Measurements from ENCODE around the gene ERBB4. TPM values are rescaled to one million over a fixed set of nuclear protein-coding genes. Genes with fewer than 3 reads are reported as not detected.

ERBB4 gene
- total RNA-seq, 5 donors from 2014 or later (not counting 1 experiment from before 2014, with no cell fraction given), result 0.03 to 0.06 TPM; not detected in 3

GRCh38 chr2:212517693-212518092 is 20.9 kb downstream of the ERBB4 start:
- H3K27ac ChIP-seq (ENCODE audit: low read length), result no peak overlapping the region
- Mint-ChIP-seq H3K36me3 (no peaks in the 10 kb centered on the region), H3K4me3 (no peak overlapping the region), H3K27me3 (no peaks in the 10 kb centered on the region), H3K4me1 (no peaks in the 10 kb centered on the region), H3K9me3 (no peaks in the 10 kb centered on the region), H3K27ac (no peak overlapping the region)
- no peak for DNase-seq
- H3K4me1 ChIP-seq (ENCODE audit: control insufficient read depth in 1 of 2, extremely low read depth in 1 of 2, insufficient read depth in 2 of 2, low read length in 2 of 2), result no peaks in the 10 kb centered on the region
- CTCF ChIA-PET, result no interaction called here
- no peaks in the 10 kb centered on the region for H3K9me3 ChIP-seq
- no peak for ATAC-seq (replicated peaks in 1 of 4)
- no peaks in the 10 kb centered on the region for H3K27me3 ChIP-seq (replicated peaks in 1 of 2; ENCODE audit: control insufficient read depth in 2 of 2, extremely low read depth in 1 of 2, insufficient read depth in 2 of 2, low read length in 1 of 2)
- H3K36me3 ChIP-seq (ENCODE audit: control insufficient read depth in 2 of 2, extremely low read depth in 1 of 2, insufficient read depth in 1 of 2, low read length in 1 of 2), result no peaks in the 10 kb centered on the region
- POLR2A ChIA-PET, result no interaction called here
- no peak overlapping the region for H3K4me3 ChIP-seq (ENCODE audit: control insufficient read depth in 1 of 2, extremely low read depth in 1 of 2, low read length in 1 of 2)
- no CpG with 5 or more reads among the region's 1 CpG for WGBS (ENCODE audit: insufficient coverage)

- CTCF ChIA-PET, result no interaction called here
Observed at GRCh38 chr2:212505586-212505985, 33.0 kb downstream of the ERBB4 start.

GRCh38 chr2:212495046-212495445 is 43.6 kb downstream of the ERBB4 start:
- peaks cover 0 to 4% (median 0%) of the 10 kb centered on the region in 3 donors for H3K9me3 Mint-ChIP-seq
- no peaks in the 10 kb centered on the region for H3K9me3 ChIP-seq
- DNase-seq (no peak), ATAC-seq (replicated peaks in 1 of 4) (no peak)
- no peaks in the 10 kb centered on the region for H3K4me1 ChIP-seq (ENCODE audit: control insufficient read depth in 1 of 2, extremely low read depth in 1 of 2, insufficient read depth in 2 of 2, low read length in 2 of 2)
- no peaks in the 10 kb centered on the region for H3K27me3 Mint-ChIP-seq
- POLR2A ChIA-PET, result no interaction called here
- WGBS (ENCODE audit: insufficient coverage), result no CpG with 5 or more reads among the region's 1 CpG
- no peak overlapping the region for H3K4me3 Mint-ChIP-seq
- H3K4me1 Mint-ChIP-seq, result no peaks in the 10 kb centered on the region
- CTCF ChIA-PET, result no interaction called here
- H3K36me3 ChIP-seq (ENCODE audit: control insufficient read depth in 2 of 2, extremely low read depth in 1 of 2, insufficient read depth in 1 of 2, low read length in 1 of 2), result no peaks in the 10 kb centered on the region
- no peak overlapping the region for H3K27ac ChIP-seq (ENCODE audit: low read length)
- no peak overlapping the region for H3K27ac Mint-ChIP-seq
- H3K4me3 ChIP-seq (ENCODE audit: control insufficient read depth in 1 of 2, extremely low read depth in 1 of 2, low read length in 1 of 2), result no peak overlapping the region
- no peaks in the 10 kb centered on the region for H3K36me3 Mint-ChIP-seq
- H3K27me3 ChIP-seq (replicated peaks in 1 of 2; ENCODE audit: control insufficient read depth in 2 of 2, extremely low read depth in 1 of 2, insufficient read depth in 2 of 2, low read length in 1 of 2), result no peaks in the 10 kb centered on the region

More at GRCh38 chr2:212505586-212505985, 33.0 kb downstream of the ERBB4 start:
- Histone ChIP-seq H3K27me3 (replicated peaks in 1 of 2; ENCODE audit: control insufficient read depth in 2 of 2, extremely low read depth in 1 of 2, insufficient read depth in 2 of 2, low read length in 1 of 2) (no peaks in the 10 kb centered on the region), H3K27ac (ENCODE audit: low read length) (no peak overlapping the region), H3K36me3 (ENCODE audit: control insufficient read depth in 2 of 2, extremely low read depth in 1 of 2, insufficient read depth in 1 of 2, low read length in 1 of 2) (no peaks in the 10 kb centered on the region), H3K4me3 (ENCODE audit: control insufficient read depth in 1 of 2, extremely low read depth in 1 of 2, low read length in 1 of 2) (no peak overlapping the region), H3K9me3 (no peaks in the 10 kb centered on the region), H3K4me1 (ENCODE audit: control insufficient read depth in 1 of 2, extremely low read depth in 1 of 2, insufficient read depth in 2 of 2, low read length in 2 of 2) (no peaks in the 10 kb centered on the region)
- H3K36me3 Mint-ChIP-seq, result no peaks in the 10 kb centered on the region
- H3K4me1 Mint-ChIP-seq, result no peaks in the 10 kb centered on the region
- no peak for DNase-seq
- no peaks in the 10 kb centered on the region for H3K27me3 Mint-ChIP-seq
- no CpG with 5 or more reads among the region's 2 CpGs for WGBS (ENCODE audit: insufficient coverage)
- ATAC-seq (replicated peaks in 1 of 4), result no peak
- no peak overlapping the region for H3K27ac Mint-ChIP-seq
- POLR2A ChIA-PET, result no interaction called here
- H3K9me3 Mint-ChIP-seq, result peaks cover 3 to 4% (median 4%) of the 10 kb centered on the region in 3 donors
- H3K4me3 Mint-ChIP-seq, result no peak overlapping the region

GRCh38 chr2:212494418-212495020 is 44.1 kb downstream of the ERBB4 start:
- DNase-seq (no peak), ATAC-seq (replicated peaks in 1 of 4) (no peak)
- Mint-ChIP-seq H3K27ac (no peak overlapping the region), H3K4me1 (no peaks in the 10 kb centered on the region), H3K4me3 (no peak overlapping the region), H3K36me3 (no peaks in the 10 kb centered on the region), H3K27me3 (no peaks in the 10 kb centered on the region), H3K9me3 (peaks cover 0 to under 1% (median 0%) of the 10 kb centered on the region in 3 donors)
- no peaks in the 10 kb centered on the region for H3K4me1 ChIP-seq (ENCODE audit: control insufficient read depth in 1 of 2, extremely low read depth in 1 of 2, insufficient read depth in 2 of 2, low read length in 2 of 2)
- no peak overlapping the region for H3K4me3 ChIP-seq (ENCODE audit: control insufficient read depth in 1 of 2, extremely low read depth in 1 of 2, low read length in 1 of 2)
- H3K27me3 ChIP-seq (replicated peaks in 1 of 2; ENCODE audit: control insufficient read depth in 2 of 2, extremely low read depth in 1 of 2, insufficient read depth in 2 of 2, low read length in 1 of 2), result no peaks in the 10 kb centered on the region
- POLR2A ChIA-PET, result no interaction called here
- no peaks in the 10 kb centered on the region for H3K9me3 ChIP-seq
- H3K36me3 ChIP-seq (ENCODE audit: control insufficient read depth in 2 of 2, extremely low read depth in 1 of 2, insufficient read depth in 1 of 2, low read length in 1 of 2), result no peaks in the 10 kb centered on the region
- no CpG with 5 or more reads among the region's 1 CpG for WGBS (ENCODE audit: insufficient coverage)
- CTCF ChIA-PET, result no interaction called here
- H3K27ac ChIP-seq (ENCODE audit: low read length), result no peak overlapping the region

GRCh38 chr2:212489719-212490346 is 48.8 kb downstream of the ERBB4 start:
- ChIA-PET POLR2A (no interaction called here), CTCF (no interaction called here)
- 13% methylated on average over 1 of the region's 3 CpGs for WGBS (ENCODE audit: insufficient coverage)
- no peak overlapping the region for H3K27ac ChIP-seq (ENCODE audit: low read length)
- H3K27me3 ChIP-seq (replicated peaks in 1 of 2; ENCODE audit: control insufficient read depth in 2 of 2, extremely low read depth in 1 of 2, insufficient read depth in 2 of 2, low read length in 1 of 2), result no peaks in the 10 kb centered on the region
- DNase-seq (no peak), ATAC-seq (replicated peaks in 1 of 4) (no peak)
- H3K36me3 ChIP-seq (ENCODE audit: control insufficient read depth in 2 of 2, extremely low read depth in 1 of 2, insufficient read depth in 1 of 2, low read length in 1 of 2), result no peaks in the 10 kb centered on the region
- Mint-ChIP-seq H3K27ac (no peak overlapping the region), H3K36me3 (no peaks in the 10 kb centered on the region), H3K4me3 (no peak overlapping the region), H3K4me1 (no peaks in the 10 kb centered on the region), H3K27me3 (no peaks in the 10 kb centered on the region), H3K9me3 (peaks cover 0 to 6% (median 0%) of the 10 kb centered on the region in 3 donors)
- H3K4me1 ChIP-seq (ENCODE audit: control insufficient read depth in 1 of 2, extremely low read depth in 1 of 2, insufficient read depth in 2 of 2, low read length in 2 of 2), result no peaks in the 10 kb centered on the region
- no peaks in the 10 kb centered on the region for H3K9me3 ChIP-seq
- no peak overlapping the region for H3K4me3 ChIP-seq (ENCODE audit: control insufficient read depth in 1 of 2, extremely low read depth in 1 of 2, low read length in 1 of 2)

- WGBS (ENCODE audit: insufficient coverage), result 67% methylated on average over 1 of the region's 2 CpGs
- no peak overlapping the region for H3K27ac ChIP-seq (ENCODE audit: low read length)
- no peak overlapping the region for H3K4me3 Mint-ChIP-seq
- no peak overlapping the region for H3K4me3 ChIP-seq (ENCODE audit: control insufficient read depth in 1 of 2, extremely low read depth in 1 of 2, low read length in 1 of 2)
- no peak for DNase-seq
- H3K9me3 Mint-ChIP-seq, result peaks cover 0 to 6% (median 0%) of the 10 kb centered on the region in 3 donors
- H3K36me3 ChIP-seq (ENCODE audit: control insufficient read depth in 2 of 2, extremely low read depth in 1 of 2, insufficient read depth in 1 of 2, low read length in 1 of 2), result no peaks in the 10 kb centered on the region
- no peaks in the 10 kb centered on the region for H3K9me3 ChIP-seq
- ChIA-PET POLR2A (no interaction called here), CTCF (no interaction called here)
- ATAC-seq (replicated peaks in 1 of 4), result no peak
- H3K4me1 ChIP-seq (ENCODE audit: control insufficient read depth in 1 of 2, extremely low read depth in 1 of 2, insufficient read depth in 2 of 2, low read length in 2 of 2), result no peaks in the 10 kb centered on the region
- no peaks in the 10 kb centered on the region for H3K27me3 ChIP-seq (replicated peaks in 1 of 2; ENCODE audit: control insufficient read depth in 2 of 2, extremely low read depth in 1 of 2, insufficient read depth in 2 of 2, low read length in 1 of 2)
- H3K27ac Mint-ChIP-seq, result no peak overlapping the region
- H3K36me3 Mint-ChIP-seq, result no peaks in the 10 kb centered on the region
- H3K4me1 Mint-ChIP-seq, result no peaks in the 10 kb centered on the region
- H3K27me3 Mint-ChIP-seq, result no peaks in the 10 kb centered on the region
Observed at GRCh38 chr2:212488611-212489010, 50.0 kb downstream of the ERBB4 start.

All from T-cell (primary cell).